CD8-positive, alpha-beta memory T cell (primary cell): Measurements from ENCODE around the gene MEIS1. TPM values are rescaled to one million over a fixed set of nuclear protein-coding genes. Genes with fewer than 3 reads are reported as not detected.
A peak's percentile ranks its signal among the peaks of the same experiment; 100 is the strongest.

Source experiments
- CTCF ChIA-PET: fragments of 350-600 bp; sonication (Branson Sonifier 250); formaldehyde crosslinking; loops from one replicate; lab custom pipeline; 2021; ENCODE audit warnings: antibody characterized with exemption; lab: Charles Lee
- POLR2A ChIA-PET: fragments of 350-600 bp; sonication (Branson Sonifier 250); formaldehyde crosslinking; loops from one replicate; lab custom pipeline; 2021; ENCODE audit warnings: antibody characterized with exemption; lab: Charles Lee
- DNase-seq, 5 donors: peaks; one replicate each; pipeline versions ENCODE4 v3.0.0 to v3.0.0-alpha.2; 2020 to 2022; ENCODE audit warnings: mixed read lengths in 1 of 5
- H3K27ac ChIP-seq: one replicate; pipeline ENCODE4 v1.7.0; 2013; ENCODE audit warnings: low read depth, mild to moderate bottlenecking, low read length, moderate library complexity
- H3K27me3 ChIP-seq: 2 replicates; pipeline ENCODE4 v1.7.0; 2013; ENCODE audit warnings: low read length, mild to moderate bottlenecking; ENCODE audit not compliant: insufficient read depth, poor library complexity, severe bottlenecking
- H3K36me3 ChIP-seq: 2 replicates; pipeline ENCODE4 v1.7.0; 2013; ENCODE audit warnings: mild to moderate bottlenecking, low read length, moderate library complexity; ENCODE audit not compliant: insufficient read depth
- H3K4me1 ChIP-seq: 2 replicates; pipeline ENCODE4 v1.7.0; 2013; ENCODE audit warnings: mild to moderate bottlenecking, low read length, moderate library complexity; ENCODE audit not compliant: insufficient read depth
- H3K4me3 ChIP-seq: 2 replicates; pipeline ENCODE4 v1.7.0; 2013; ENCODE audit warnings: mild to moderate bottlenecking, low read length
- H3K9me3 ChIP-seq: 2 replicates; pipeline ENCODE4 v1.7.0; 2013; ENCODE audit warnings: mild to moderate bottlenecking, low read length
- H3K27ac Mint-ChIP-seq, 8 donors: one replicate each; pipeline ENCODE4 v1.8.0; 2020 to 2021; ENCODE audit warnings: mixed read lengths in 8 of 8, mild to moderate bottlenecking in 6 of 8, inconsistent platforms in 3 of 8, moderate library complexity in 3 of 8
- H3K27me3 Mint-ChIP-seq, 2 donors: one replicate each; pipeline ENCODE4 v1.8.0; 2020 to 2021; ENCODE audit warnings: mixed read lengths in 2 of 2, mild to moderate bottlenecking in 1 of 2, moderate library complexity in 1 of 2
- H3K36me3 Mint-ChIP-seq, 3 donors: one replicate each; pipeline ENCODE4 v1.8.0; 2020 to 2021; ENCODE audit warnings: mixed read lengths in 3 of 3, inconsistent platforms in 1 of 3, mild to moderate bottlenecking in 1 of 3
- H3K4me1 Mint-ChIP-seq, 3 donors: one replicate each; pipeline ENCODE4 v1.8.0; 2020 to 2021; ENCODE audit warnings: mixed read lengths in 3 of 3, inconsistent platforms in 1 of 3, mild to moderate bottlenecking in 1 of 3
- H3K4me3 Mint-ChIP-seq, 7 donors: one replicate each; pipeline ENCODE4 v1.8.0; 2020 to 2021; ENCODE audit warnings: mixed read lengths in 7 of 7, mild to moderate bottlenecking in 6 of 7, moderate library complexity in 4 of 7, inconsistent platforms in 2 of 7
- H3K9me3 Mint-ChIP-seq, 5 donors: one replicate each; pipeline ENCODE4 v1.8.0; 2020 to 2022; ENCODE audit warnings: mixed read lengths in 5 of 5, mild to moderate bottlenecking in 3 of 5, moderate library complexity in 2 of 5, inconsistent platforms in 1 of 5
- polyA plus RNA-seq: library from polyadenylated mRNA; unstranded; fragments of 300-500 nt; fragmentation: Illumina TruSeq; gene quantifications from one replicate; pipeline ENCODE4 v1.2.3, GENCODE V29; 2021
- total RNA-seq, 2 experiments: library from RNA; stranded (reverse); gene quantifications; one replicate each; pipeline ENCODE4 v1.2.3, GENCODE V29; 2021

Gene MEIS1
- total and polyA plus RNA-seq, 3 experiments from 2014 or later, result not detected

DNA sequence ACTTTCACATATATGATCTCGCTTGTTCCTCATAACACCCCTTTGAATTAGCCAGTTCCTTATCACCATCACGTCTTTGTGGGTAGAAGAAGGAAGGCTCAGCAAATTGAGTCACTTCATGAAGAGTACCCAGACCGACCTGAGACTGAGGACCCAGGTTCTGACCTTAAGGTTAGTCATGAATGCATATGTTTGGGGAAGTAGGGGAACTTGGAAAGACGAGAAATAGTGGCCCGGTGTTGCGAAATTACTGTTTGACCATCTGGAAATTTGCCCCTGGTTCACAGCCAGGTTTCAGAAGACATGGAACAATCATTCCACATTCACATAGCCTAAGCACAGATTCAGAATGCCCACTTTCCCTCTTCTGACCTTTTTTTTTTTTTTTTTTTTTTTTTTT is 59.8 kb downstream of the MEIS1 start:
- Mint-ChIP-seq H3K27me3 (peaks cover 0 to 2% of the 10 kb centered on the region in 2 donors), H3K4me3 (no peak overlapping the region), H3K27ac (no peak overlapping the region), H3K9me3 (peaks cover 0 to 3% (median 2%) of the 10 kb centered on the region in 5 donors), H3K4me1 (no peaks in the 10 kb centered on the region), H3K36me3 (no peaks in the 10 kb centered on the region)
- Histone ChIP-seq H3K27ac (no peak overlapping the region), H3K36me3 (no peaks in the 10 kb centered on the region), H3K27me3 (no peaks in the 10 kb centered on the region), H3K9me3 (no peaks in the 10 kb centered on the region), H3K4me1 (no peaks in the 10 kb centered on the region), H3K4me3 (no peak overlapping the region)
- no peak for DNase-seq
- CTCF ChIA-PET, result no interaction called here
- POLR2A ChIA-PET, result no interaction called here

DNA sequence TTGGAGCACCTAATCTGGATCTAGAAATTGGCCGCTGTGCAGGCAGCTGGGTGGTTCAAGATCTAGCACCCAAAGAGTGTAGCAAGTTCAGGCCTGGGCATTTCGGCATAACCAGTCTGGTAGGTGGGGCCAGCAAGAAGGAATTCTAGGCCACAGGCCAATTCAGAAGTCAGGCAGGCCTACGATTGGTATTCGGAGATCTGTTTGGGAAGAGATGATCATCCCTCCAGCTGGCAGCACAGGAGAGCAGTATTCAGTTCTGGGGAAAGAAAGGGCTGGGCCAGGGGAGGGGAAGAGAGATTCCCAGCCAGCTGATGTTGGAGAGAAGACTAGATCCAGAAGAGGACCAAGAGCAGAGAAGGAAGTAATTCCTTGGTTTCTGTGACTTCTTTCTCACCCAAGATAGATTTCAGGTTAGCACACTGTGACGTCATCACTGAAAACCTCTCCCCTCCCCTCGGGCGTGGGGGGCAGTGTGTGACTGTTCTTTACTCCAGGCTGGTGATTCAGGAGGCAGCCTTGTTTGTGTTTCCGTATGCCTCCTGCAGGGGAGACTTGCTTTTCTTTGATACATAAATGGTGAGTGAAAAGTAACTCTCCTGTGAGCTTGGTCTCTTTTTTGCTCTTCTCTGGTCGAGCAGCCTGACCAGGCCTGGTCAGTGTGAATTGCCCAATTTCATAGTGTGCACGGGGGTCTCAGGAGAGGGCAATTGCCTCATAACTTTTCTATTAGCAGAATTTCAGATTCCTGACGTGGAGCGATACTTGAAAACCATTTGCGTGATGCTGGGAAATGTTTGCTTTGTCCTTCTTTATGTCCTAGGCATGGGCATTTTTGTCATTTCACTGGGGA is 61.1 kb downstream of the MEIS1 start:
- Mint-ChIP-seq H3K36me3 (no peaks in the 10 kb centered on the region), H3K27me3 (peaks cover 0 to 2% of the 10 kb centered on the region in 2 donors), H3K27ac (peak overlapping the region in 1 of 8 donors; percentile 7), H3K4me1 (no peaks in the 10 kb centered on the region), H3K9me3 (peaks cover 0 to 5% (median 2%) of the 10 kb centered on the region in 5 donors), H3K4me3 (no peak overlapping the region)
- CTCF ChIA-PET, result no interaction called here
- H3K4me3 ChIP-seq, result no peak overlapping the region
- no peaks in the 10 kb centered on the region for H3K4me1 ChIP-seq
- no peaks in the 10 kb centered on the region for H3K9me3 ChIP-seq
- H3K27me3 ChIP-seq, result no peaks in the 10 kb centered on the region
- DNase-seq, result no peak
- H3K27ac ChIP-seq, result no peak overlapping the region
- no peaks in the 10 kb centered on the region for H3K36me3 ChIP-seq
- POLR2A ChIA-PET, result no interaction called here

DNA sequence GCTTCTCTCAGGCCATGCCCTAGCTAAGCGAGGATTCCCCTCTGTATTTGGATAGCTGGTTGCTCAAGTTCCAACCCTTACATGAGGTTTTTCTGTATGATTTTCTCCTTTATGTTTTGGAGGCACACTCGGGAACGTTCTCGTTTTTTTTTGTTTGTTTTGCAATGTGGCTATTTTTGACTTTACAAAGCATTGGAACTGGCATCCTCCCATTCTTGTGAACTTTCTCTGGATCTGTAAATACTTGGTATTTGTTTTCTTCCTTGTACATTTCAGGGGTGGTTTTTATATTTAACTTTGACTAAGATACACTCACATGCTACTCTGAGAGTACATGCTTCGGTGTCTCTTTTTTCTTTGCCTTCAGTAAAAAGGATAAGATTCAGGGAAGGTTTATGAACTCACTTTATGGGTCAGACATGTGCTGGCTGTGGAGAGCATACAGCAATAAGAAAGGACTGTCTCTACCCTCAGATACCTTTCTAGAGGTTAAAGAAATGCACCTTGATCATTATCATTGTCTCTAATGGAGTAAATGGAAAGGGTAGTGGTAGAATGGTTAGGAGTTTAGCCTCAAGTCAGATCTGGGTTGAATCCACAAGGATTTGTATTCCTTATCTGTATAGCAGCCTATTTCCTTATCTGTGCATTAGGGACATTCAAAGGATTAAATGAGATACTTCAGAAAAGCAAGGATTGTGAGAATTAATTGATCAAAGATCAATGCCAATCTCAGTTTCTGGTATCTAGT is 61.9 kb downstream of the MEIS1 start:
- Mint-ChIP-seq H3K4me1 (no peaks in the 10 kb centered on the region), H3K9me3 (peaks cover 2 to 5% (median 2%) of the 10 kb centered on the region in 5 donors)
- CTCF ChIA-PET, result no interaction called here

DNA sequence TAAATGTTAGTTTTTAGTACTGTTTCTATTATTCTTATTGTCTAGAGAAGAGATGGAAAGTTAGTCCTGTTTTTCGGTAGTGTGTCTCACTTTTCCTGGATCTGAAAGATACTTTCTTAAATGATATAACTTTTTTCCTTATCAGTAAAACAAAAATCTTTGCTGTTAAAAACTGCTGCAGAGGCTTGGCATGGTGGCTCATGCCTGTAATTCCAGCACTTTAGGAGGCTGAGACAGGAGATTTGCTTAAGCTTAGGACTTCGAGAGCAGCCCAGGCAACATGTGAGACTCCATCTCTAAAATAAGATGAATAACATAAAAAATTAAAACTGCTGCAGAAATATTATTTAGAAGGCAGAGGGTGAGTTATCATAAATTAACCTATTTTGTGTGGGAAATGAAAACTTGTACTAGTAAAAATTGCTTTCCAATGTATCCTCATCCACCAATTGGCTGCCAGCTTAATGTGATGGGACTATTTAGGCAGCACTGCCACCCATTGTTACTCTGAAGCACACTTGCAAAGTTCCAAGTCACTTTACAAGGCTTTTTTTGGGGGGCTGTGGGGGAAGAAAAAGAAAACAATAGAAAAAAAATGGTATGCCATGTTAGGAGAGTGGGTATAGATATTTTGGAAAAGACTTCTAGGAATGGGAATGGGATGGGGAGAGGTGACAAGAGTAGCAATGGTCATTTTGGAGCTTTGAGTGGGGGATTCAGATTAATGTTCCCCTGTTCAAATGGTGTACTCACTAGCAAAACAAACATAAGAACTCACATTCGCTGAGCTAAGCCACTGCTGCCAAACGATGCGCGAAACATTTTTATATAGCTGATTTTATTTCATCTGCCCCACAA is 62.7 kb downstream of the MEIS1 start:
- POLR2A ChIA-PET, result no interaction called here
- Histone ChIP-seq H3K4me1 (no peaks in the 10 kb centered on the region), H3K4me3 (no peak overlapping the region), H3K36me3 (no peaks in the 10 kb centered on the region), H3K9me3 (no peaks in the 10 kb centered on the region), H3K27ac (no peak overlapping the region), H3K27me3 (no peaks in the 10 kb centered on the region)
- Mint-ChIP-seq H3K9me3 (peaks cover 2 to 5% (median 2%) of the 10 kb centered on the region in 5 donors), H3K27me3 (peaks cover 0 to 2% of the 10 kb centered on the region in 2 donors), H3K36me3 (no peaks in the 10 kb centered on the region), H3K4me3 (no peak overlapping the region), H3K4me1 (no peaks in the 10 kb centered on the region), H3K27ac (no peak overlapping the region)
- CTCF ChIA-PET, result no interaction called here
- DNase-seq, result no peak

More for the DNA sequence above, 61.9 kb downstream of the MEIS1 start:
- Histone ChIP-seq H3K9me3 (no peaks in the 10 kb centered on the region), H3K36me3 (no peaks in the 10 kb centered on the region), H3K4me3 (no peak overlapping the region), H3K27me3 (no peaks in the 10 kb centered on the region), H3K27ac (no peak overlapping the region), H3K4me1 (no peaks in the 10 kb centered on the region)
- DNase-seq, result no peak
- Mint-ChIP-seq H3K36me3 (no peaks in the 10 kb centered on the region), H3K27me3 (peaks cover 0 to 2% of the 10 kb centered on the region in 2 donors), H3K27ac (no peak overlapping the region), H3K4me3 (no peak overlapping the region)
- POLR2A ChIA-PET, result no interaction called here

DNA sequence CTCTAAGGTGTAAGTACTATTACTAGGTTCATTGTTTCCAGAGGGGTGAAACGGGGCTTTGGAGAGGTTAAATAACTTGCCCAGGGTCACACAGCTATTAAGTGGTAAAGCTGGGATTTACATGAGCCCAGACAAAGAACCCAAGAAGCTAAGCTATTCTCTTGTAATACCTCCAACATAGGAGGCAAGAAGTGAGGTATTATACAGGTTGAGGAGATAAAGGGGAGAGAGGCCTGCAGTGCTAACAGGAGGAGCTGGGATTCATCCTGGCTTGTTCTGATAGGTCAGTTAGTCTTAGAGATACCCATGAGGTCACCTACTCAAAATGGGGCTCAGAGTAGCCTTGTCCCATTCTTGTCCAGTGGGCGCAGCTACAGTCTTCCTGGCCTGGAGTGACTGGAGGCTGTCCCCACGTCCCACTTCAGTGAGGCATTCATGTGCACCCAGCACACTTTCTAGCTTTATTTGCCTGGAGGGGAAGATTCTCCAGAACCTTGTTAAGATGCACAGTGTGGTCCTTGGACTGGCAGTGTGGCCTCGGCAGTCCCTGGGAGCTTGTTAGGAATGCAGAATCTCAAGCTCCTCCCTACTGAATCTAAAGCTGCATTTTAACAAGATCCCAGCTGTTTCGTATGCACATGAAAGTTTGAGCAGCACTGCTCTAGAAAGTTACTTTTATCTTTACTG is 63.5 kb downstream of the MEIS1 start:
- ChIA-PET CTCF (no interaction called here), POLR2A (no interaction called here)
- H3K27me3 Mint-ChIP-seq, result peaks cover 0 to 2% of the 10 kb centered on the region in 2 donors
- Histone ChIP-seq H3K36me3 (no peaks in the 10 kb centered on the region), H3K9me3 (no peaks in the 10 kb centered on the region), H3K27me3 (no peaks in the 10 kb centered on the region), H3K4me1 (no peaks in the 10 kb centered on the region), H3K4me3 (no peak overlapping the region), H3K27ac (no peak overlapping the region)
- peaks cover 2 to 5% (median 2%) of the 10 kb centered on the region in 5 donors for H3K9me3 Mint-ChIP-seq
- no peak for DNase-seq
- H3K27ac Mint-ChIP-seq, result no peak overlapping the region
- H3K4me3 Mint-ChIP-seq, result no peak overlapping the region
- no peaks in the 10 kb centered on the region for H3K4me1 Mint-ChIP-seq
- no peaks in the 10 kb centered on the region for H3K36me3 Mint-ChIP-seq

DNA sequence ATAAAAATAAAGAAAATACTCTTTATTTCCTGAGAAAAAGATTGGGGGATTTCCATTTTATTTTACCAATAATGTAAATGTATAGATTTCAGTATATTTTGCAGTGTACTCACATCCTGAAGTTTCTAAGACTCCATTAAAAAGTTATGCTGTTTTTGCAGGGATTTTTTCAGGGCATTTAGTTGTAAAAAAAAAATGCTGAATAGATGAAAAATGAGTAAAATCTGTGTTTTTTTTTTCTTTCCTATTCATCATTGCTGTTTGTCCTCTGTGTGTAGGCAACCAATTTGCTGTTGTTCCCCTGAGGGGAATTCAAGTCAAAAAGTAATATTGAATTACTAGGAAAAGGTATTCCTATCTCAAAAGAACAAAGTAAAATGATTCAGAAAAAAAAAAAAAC is 66.3 kb downstream of the MEIS1 start:
- Mint-ChIP-seq H3K4me3 (no peak overlapping the region), H3K27me3 (no peaks in the 10 kb centered on the region), H3K4me1 (no peaks in the 10 kb centered on the region), H3K27ac (no peak overlapping the region), H3K36me3 (no peaks in the 10 kb centered on the region), H3K9me3 (peaks cover 0 to 5% (median 2%) of the 10 kb centered on the region in 5 donors)
- ChIA-PET POLR2A (no interaction called here), CTCF (no interaction called here)
- no peak for DNase-seq
- H3K27me3 ChIP-seq, result no peaks in the 10 kb centered on the region
- H3K27ac ChIP-seq, result no peak overlapping the region
- no peaks in the 10 kb centered on the region for H3K36me3 ChIP-seq
- H3K4me3 ChIP-seq, result no peak overlapping the region
- H3K9me3 ChIP-seq, result no peaks in the 10 kb centered on the region
- H3K4me1 ChIP-seq, result no peaks in the 10 kb centered on the region

DNA sequence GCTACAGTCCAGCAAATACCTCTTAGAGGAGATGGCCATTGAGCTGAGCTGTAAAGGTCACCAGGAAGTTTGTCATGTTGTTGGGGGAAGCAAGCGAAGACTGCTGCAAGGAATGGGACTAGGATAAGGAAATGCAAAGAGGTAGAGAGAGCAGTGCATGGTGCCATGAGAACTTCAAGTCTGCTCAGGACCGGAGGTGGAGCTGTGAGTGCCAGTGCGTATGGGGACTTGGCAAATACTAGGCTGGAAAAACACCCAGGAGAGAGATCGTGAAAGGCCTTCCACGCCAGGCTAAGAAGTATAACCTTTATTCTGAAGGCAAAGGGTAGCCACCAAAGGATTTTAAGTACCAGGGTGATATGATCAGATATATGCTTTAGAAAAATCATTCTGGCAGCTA is 71.3 kb downstream of the MEIS1 start:
- peaks cover 0 to 4% (median 2%) of the 10 kb centered on the region in 5 donors for H3K9me3 Mint-ChIP-seq
- ChIA-PET CTCF (no interaction called here), POLR2A (no interaction called here)
- Histone ChIP-seq H3K9me3 (no peaks in the 10 kb centered on the region), H3K4me1 (no peaks in the 10 kb centered on the region), H3K27me3 (no peaks in the 10 kb centered on the region), H3K36me3 (no peaks in the 10 kb centered on the region), H3K27ac (no peak overlapping the region), H3K4me3 (no peak overlapping the region)
- no peak overlapping the region for H3K4me3 Mint-ChIP-seq
- peaks cover 0 to 1% of the 10 kb centered on the region in 2 donors for H3K27me3 Mint-ChIP-seq
- no peak for DNase-seq
- H3K4me1 Mint-ChIP-seq, result no peaks in the 10 kb centered on the region
- no peaks in the 10 kb centered on the region for H3K36me3 Mint-ChIP-seq
- H3K27ac Mint-ChIP-seq, result no peak overlapping the region
